ENCODE data around the gene SQSTM1. TPM values are rescaled to one million over a fixed set of nuclear protein-coding genes. Genes with fewer than 3 reads are reported as not detected.

Gene SQSTM1
- total and polyA plus RNA-seq, 9 of the 15 experiments (the other 6 are each of a cell fraction or from before 2014, with no cell fraction given), result 5.6 to 148 (median 64.0) TPM

GRCh38 chr5:179777456-179777855 is 43.2 kb upstream of the SQSTM1 start (continued):
- no peak for TF ChIP-seq MXI1 (IDR thresholded peaks at IDR 0.05; ENCODE audit: low read depth, low read length)
- TF ChIP-seq ZNF445 (CRISPR knock-in tag; IDR thresholded peaks at IDR 0.05; ENCODE audit: low read depth), result no peak
- TF ChIP-seq ZFP30 (CRISPR knock-in tag; IDR thresholded peaks at IDR 0.05; ENCODE audit: borderline replicate concordance), result no peak
- TF ChIP-seq ATF7 (IDR thresholded peaks at IDR 0.05), result no peak
- TF ChIP-seq SP2 (IDR thresholded peaks at IDR 0.05; ENCODE audit: extremely low read depth, low read depth, low read length, poor library complexity, severe bottlenecking), result no peak
- no peak for TF ChIP-seq ZHX1 (conservative IDR thresholded peaks at IDR 0.05; ENCODE audit: low read length)

- ChIA-PET CTCF (ENCODE audit: low intra/inter-chr PET ratio) (no interaction called here), POLR2A (interaction anchor here (0.6 to 0.8 kb wide), 3 partner anchors 10 to 569 kb away, joined by 3 read pairs; partner anchors contain the start of gene MRNIP)
- in situ Hi-C loops (cut with MboI), result no loop called here
- ATAC-seq (no peak), DNase-seq (ENCODE audit: extremely low read depth in 1 of 4, low spot score in 3 of 4) (no peak), FAIRE-seq (no peak)
- H3K4me1 ChIP-seq (replicated peaks in 1 of 2; ENCODE audit: control insufficient read depth in 2 of 2, insufficient read depth in 2 of 2, low read length in 2 of 2), result peaks cover 0 to 10% of the 10 kb centered on the region in 2 experiments; a peak in 1 of 5 replicates
- BruUV-seq (replicated peaks), result no TSS peak
- peaks cover 8% of the 10 kb centered on the region for H3K9me1 ChIP-seq (ENCODE audit: control insufficient read depth, insufficient read depth, low read length)
- intact Hi-C loops (cut with micrococcal nuclease), result no loop called here
- 90% methylated on average over 7 of the region's 9 CpGs for WGBS (ENCODE audit: insufficient coverage, low coverage, missing lambda C conversion rate)
- no peaks in the 10 kb centered on the region for H3K9me3 ChIP-seq (replicated peaks; ENCODE audit: control insufficient read depth, insufficient read depth, low read depth, low read length)
- no peak overlapping the region for H2AFZ ChIP-seq (ENCODE audit: low read depth, low read length)
- no peak overlapping the region for H3K4me3 ChIP-seq
- H3K4me2 ChIP-seq (ENCODE audit: insufficient read depth, low read length), result no peak overlapping the region
- no peak overlapping the region for H3K27ac ChIP-seq (ENCODE audit: extremely low read depth, low read depth, low read length)
- H3K9ac ChIP-seq (ENCODE audit: insufficient read depth in 1 of 2, low read depth in 2 of 2, low read length in 2 of 2), result no peak overlapping the region
- H3K79me2 ChIP-seq (ENCODE audit: control insufficient read depth, insufficient read depth, low read length), result no peaks in the 10 kb centered on the region
- H3K36me3 ChIP-seq (ENCODE audit: control insufficient read depth, insufficient read depth, low read length), result peaks cover 59% of the 10 kb centered on the region
- no peaks in the 10 kb centered on the region for H3K27me3 ChIP-seq (ENCODE audit: control insufficient read depth in 2 of 2, insufficient read depth in 2 of 2, low read length in 2 of 2)
- no peaks in the 10 kb centered on the region for H4K20me1 ChIP-seq (replicated peaks; ENCODE audit: control insufficient read depth, insufficient read depth, low read length)
- TF ChIP-seq BRF1 (IDR thresholded peaks at IDR 0.05; ENCODE audit: borderline replicate concordance, extremely low read depth, insufficient read length), result no peak
- TF ChIP-seq NFRKB (IDR thresholded peaks at IDR 0.05; ENCODE audit: low read depth), result no peak
- TF ChIP-seq HSF4 (CRISPR knock-in tag; IDR thresholded peaks at IDR 0.05; ENCODE audit: borderline replicate concordance), result no peak
- TF ChIP-seq DMBX1 (CRISPR knock-in tag; IDR thresholded peaks at IDR 0.05; ENCODE audit: borderline replicate concordance), result no peak
- TF ChIP-seq, protein P1, sequence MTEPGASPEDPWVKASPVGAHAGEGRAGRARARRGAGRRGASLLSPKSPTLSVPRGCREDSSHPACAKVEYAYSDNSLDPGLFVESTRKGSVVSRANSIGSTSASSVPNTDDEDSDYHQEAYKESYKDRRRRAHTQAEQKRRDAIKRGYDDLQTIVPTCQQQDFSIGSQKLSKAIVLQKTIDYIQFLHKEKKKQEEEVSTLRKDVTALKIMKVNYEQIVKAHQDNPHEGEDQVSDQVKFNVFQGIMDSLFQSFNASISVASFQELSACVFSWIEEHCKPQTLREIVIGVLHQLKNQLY (CRISPR knock-in tag; conservative IDR thresholded peaks at IDR 0.05), result no peak
- TF ChIP-seq BACH1 (tag; IDR thresholded peaks at IDR 0.05), result no peak
- no peak for TF ChIP-seq RBM15 (IDR thresholded peaks at IDR 0.05; ENCODE audit: insufficient read depth, low read length)
- no peak for TF ChIP-seq EGR1 (conservative IDR thresholded peaks at IDR 0.05)
- TF ChIP-seq ARHGAP35 (IDR thresholded peaks at IDR 0.05; ENCODE audit: partially characterized antibody), result no peak
- TF ChIP-seq ZNF644 (tag; IDR thresholded peaks at IDR 0.05; ENCODE audit: low read depth), result no peak
- TF ChIP-seq ZNF347 (CRISPR knock-in tag; IDR thresholded peaks at IDR 0.05; ENCODE audit: low read depth), result no peak
- no peak for TF ChIP-seq FIP1L1 (IDR thresholded peaks at IDR 0.05; ENCODE audit: low read depth, low read length, poor library complexity, severe bottlenecking)
- TF ChIP-seq SMAD2 (IDR thresholded peaks at IDR 0.05; ENCODE audit: low read depth, low read length), result no peak
Observed at GRCh38 chr5:179777909-179778308, 42.8 kb upstream of the SQSTM1 start.

Measured in K562 (cell line).